Activated CD4-positive, CD25-positive, alpha-beta regulatory T cell (primary cell): ENCODE data around the gene COG5.

Source experiments
- DNase-seq, 4 experiments: peaks; one replicate each; lab custom pipeline; 2025; lab: John Stamatoyannopoulos, UW

COG5 gene

GRCh38 chr7:107505997-107506673 lies 57.6 kb downstream of the COG5 start:
- DNase-seq: no peak

DNA sequence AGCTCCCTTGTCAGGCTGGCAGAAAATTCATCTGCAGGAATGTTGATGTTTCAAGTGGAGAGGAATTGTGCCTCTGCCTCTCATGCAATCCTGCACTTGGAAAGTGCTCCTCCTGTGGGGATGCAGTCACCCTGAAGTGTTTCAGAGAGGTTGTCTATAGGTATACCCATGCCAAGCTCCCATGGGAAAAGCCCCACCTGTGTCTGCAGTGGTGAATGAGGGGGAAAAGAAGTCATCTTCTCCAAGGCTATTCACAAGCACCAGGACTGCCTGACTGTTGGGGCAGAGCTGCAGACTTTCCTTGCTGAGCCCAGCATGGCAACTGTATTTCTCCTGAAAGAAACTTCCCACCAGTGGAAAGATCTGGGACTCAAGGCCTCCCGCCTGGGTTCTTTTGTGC lies 58.4 kb downstream of the COG5 start:
- DNase-seq: no peak

GRCh38 chr7:107503687-107504086 lies 60.0 kb downstream of the COG5 start:
- no peak for DNase-seq

DNA sequence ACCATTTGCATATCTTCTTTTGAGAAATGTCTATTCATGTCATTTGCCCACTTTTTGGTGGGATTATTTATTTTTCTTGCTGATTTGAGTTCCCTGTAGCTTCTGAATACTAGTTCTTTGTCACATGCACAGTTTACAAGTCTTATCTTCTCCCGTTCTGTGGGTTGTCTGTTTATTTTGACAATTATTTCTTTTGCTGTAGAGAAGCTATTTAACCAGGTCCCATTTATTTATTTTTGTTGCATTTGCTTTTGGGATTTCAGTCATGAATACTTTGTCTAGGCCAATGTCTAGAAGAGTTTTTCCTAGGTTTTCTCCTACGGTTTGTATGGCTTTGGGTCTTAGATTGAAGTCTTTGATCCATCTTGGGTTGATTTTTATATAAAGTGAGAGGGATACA lies 60.9 kb downstream of the COG5 start:
- DNase-seq: no peak

DNA sequence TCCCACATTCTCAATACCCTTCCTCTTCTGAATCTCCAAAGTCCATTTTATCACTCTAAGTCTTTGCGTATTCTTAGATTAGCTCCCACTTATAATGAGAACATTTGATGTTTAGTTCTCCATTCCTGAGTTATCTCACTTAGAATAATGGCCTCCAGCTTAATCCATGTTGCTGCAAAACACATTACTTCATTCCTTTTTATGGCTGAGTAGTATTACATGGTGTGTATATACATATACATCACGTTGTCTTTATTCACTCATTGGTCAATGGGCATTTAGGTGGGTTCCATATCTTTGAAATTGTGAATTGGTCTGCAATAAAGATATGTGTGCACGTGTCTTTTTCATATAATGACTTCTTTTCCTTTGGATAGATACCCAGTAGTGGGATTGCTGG lies 61.6 kb downstream of the COG5 start:
- no peak for DNase-seq

GRCh38 chr7:107501593-107501992 lies 62.1 kb downstream of the COG5 start:
- DNase-seq: no peak

DNA sequence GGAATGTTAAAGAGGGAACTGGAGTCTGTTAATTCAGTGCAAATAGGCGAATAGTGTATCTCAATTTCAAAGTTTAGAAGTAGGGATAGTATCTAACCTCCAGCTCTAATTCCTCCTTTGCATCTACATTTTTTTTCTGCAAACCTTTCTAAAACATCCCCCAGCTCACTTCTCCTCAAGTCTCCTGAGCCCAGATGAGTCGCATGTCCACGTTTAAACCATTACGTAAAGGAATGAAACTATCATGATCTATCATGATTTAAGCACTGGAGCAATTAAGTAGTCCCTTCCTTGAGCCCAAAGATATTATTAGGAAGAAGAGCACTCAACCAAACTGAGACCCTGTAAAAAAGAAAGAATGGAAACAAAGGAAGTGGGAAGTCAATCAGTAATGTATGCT lies 64.0 kb downstream of the COG5 start:
- no peak for DNase-seq

DNA sequence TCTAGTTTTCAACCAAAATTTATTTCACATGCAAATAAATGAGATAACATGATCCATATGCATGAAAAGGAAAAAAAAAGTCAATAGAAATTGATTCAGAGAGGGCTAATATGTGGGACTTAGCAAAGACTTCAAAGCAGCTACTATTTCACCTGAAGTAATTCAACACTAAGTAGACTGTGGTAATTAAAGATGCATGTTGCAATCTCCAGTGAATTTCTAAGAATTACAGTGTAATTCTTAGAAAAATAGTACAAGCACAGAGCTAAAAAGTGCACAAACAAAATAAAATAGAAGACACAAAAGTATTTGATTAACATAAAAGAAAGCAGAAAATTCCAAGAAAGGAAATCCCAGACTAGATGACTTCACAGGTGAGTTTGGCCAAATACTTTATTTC lies 68.2 kb downstream of the COG5 start:
- no peak for DNase-seq

DNA sequence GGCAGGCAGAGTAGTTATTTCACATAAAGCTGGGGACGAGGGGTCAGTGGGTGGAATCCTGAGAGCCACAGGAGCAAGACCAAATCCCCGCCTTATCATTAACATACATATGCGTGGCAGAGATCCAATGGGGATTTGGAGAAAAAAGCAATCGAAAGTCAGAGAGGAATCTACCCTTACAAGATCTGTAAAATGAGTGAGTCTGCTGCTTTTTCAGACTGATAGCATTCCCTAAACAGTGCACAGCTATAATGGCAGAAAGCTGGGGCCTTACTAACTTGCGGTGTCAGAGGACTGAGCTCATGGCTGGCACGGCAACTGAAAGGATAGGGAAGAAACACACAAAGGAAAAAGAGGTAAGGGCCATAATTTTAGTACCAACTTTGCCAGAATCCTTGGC lies 68.8 kb downstream of the COG5 start:
- no peak for DNase-seq

- no peak for DNase-seq
These were observed 69.4 kb downstream of the COG5 start for GRCh38 chr7:107494315-107494751.

DNA sequence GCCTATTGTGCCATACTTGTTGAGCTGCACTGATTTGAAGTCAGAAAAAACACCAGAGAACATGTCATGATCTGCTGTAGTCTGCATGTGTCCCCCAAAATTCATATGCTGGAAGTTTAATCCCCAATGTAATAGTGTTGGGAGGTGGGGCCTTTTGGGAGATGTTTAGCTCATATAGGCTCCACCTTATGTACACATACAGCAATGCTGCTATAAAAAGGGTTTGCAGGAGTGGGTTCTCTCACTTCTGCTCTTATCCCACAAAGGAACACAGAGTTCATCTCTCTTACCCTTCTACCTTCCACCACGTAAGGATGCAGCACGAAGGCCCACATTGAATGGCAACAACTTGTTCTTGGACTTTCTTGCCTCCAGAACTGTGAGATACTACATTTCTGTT lies 70.8 kb downstream of the COG5 start:
- no peak for DNase-seq

- no peak for DNase-seq
These were observed 77.7 kb downstream of the COG5 start for GRCh38 chr7:107486041-107486440.

DNA sequence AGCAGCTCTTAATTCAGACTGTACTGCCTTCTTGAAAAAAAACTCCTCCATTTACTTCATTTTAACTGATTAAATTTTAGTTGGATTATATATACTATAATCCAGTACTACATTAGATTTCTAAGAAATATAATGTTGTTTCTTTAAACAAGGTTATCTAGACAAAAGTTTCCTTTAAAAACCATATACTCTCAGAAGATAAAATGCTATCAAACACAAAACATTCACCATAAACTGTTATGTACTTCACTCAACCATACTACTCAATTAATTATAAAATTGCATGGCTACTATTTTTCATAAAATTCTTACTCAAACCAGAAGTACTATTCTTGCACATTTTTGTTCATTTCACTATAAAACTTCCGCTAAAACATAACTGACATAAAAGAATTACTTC lies 81.1 kb downstream of the COG5 start:
- DNase-seq: no peak

- DNase-seq: no peak
These were observed 82.8 kb downstream of the COG5 start for GRCh38 chr7:107480932-107481331.

- DNase-seq: no peak
These were observed 84.4 kb downstream of the COG5 start for GRCh38 chr7:107479303-107479702.

GRCh38 chr7:107474104-107474521 lies 89.6 kb downstream of the COG5 start:
- DNase-seq: no peak

DNA sequence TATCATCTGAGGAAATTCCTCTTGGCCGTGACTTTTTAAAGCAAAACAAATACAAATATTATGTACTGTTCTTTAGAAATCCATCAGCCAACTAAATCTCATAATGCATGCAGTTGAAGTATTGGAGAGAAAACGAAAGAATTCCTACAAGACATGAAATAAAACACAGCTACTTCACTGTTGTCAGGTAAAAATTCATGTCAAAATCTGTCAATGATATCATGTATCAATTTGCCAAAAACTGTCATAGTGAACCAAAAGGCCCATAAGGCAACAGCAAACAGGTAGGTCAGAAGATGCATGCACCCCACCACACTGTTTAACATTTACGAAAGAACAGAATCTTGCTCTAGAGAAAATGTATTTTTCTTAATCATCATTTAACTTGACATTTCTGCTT lies 91.6 kb downstream of the COG5 start:
- DNase-seq: no peak

DNA sequence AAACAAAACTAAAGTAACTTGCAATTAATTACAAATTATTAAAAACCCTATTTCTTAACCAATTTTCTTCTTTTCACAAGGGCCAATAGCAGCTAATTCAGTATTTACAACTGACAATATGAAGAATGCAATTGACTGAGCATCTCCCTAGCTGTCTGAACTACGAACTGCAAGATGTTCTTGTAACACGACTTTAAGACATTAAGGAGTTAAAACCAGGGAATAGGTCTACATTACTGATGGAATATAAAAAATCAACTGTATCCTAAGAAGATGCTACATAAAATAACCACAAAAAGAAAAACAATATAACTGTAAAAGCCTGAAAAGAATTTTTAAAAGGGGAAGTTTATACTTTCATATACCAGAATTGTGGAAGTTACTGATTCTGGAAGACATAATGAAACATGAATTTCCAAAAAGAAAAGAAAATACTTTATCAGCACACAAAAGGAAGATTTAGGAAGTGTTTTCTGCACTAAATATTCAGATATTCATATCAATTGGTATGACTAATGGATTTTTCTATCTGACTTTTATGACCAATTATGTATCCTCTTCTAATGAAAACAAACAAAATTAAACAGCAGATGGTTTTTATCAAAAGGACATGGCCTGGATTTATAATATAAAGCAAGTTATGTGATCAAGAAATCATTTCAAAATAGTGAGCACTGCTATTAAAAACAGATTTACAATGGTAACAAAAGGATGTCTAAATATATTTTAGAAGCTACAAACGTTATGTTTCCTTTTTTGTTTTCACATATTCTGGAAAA lies 92.2 kb downstream of the COG5 start:
- DNase-seq: no peak

GRCh38 chr7:107469929-107470328 lies 93.8 kb downstream of the COG5 start, which contains the start of gene GPR22:
Gene GPR22, plus strand, starts transcription at chr7:107470057. Its CDS starts 4,004 bp downstream, at chr7:107474061.
- DNase-seq: no peak

GRCh38 chr7:107468824-107469223 lies 94.9 kb downstream of the COG5 start:
- no peak for DNase-seq

DNA sequence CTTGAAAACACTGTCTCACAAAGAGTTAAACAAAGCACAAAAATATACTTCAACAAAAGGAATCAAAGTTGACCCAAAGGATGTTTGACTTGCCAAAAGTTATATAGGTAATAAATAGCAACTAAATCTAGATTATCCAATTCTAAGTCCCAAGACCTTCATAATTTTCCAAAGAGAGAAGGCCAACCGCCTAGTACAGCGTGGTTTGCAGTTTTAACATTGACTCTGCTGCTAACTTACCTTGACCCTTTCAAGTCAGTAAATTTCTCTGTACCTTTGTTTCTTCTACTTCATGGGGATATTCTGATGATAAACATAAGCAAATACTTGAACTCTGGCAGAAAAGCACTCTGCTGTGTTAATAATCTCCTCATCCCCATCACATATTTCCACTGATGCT lies 95.7 kb downstream of the COG5 start:
- no peak for DNase-seq

GRCh38 chr7:107464666-107465226 lies 99.0 kb downstream of the COG5 start:
- no peak for DNase-seq
